CD14-positive monocyte (primary cell): ENCODE results near the gene ADRA2C. TPM values are rescaled to one million over a fixed set of nuclear protein-coding genes. Genes with fewer than 3 reads are reported as not detected.

ENCODE experiments used
- DNase-seq, 3 donors: peaks; one replicate each; pipeline ENCODE4 v3.0.0-alpha.2; 2011 to 2022
- H2AFZ ChIP-seq: 2 replicates; pipeline ENCODE4 v1.6.0; 2012; ENCODE audit warnings: mild to moderate bottlenecking, low read depth, low read length, inconsistent platforms; ENCODE audit not compliant: insufficient read depth, poor library complexity, severe bottlenecking
- H3K27ac ChIP-seq, 2 donors: 1 replicate in 1 of 2; 2 replicates in 1 of 2; pipeline ENCODE4 v1.5.1; 2012 to 2013; ENCODE audit warnings: low read length in 2 of 2, control low read depth in 1 of 2, inconsistent platforms in 1 of 2, low read depth in 1 of 2, mild to moderate bottlenecking in 1 of 2
- H3K27me3 ChIP-seq, 2 donors: one replicate each; pipeline versions ENCODE4 v1.6.0 to v1.6.1; 2011 to 2013; ENCODE audit warnings: low read length in 2 of 2; ENCODE audit not compliant: control insufficient read depth in 2 of 2, insufficient read depth in 2 of 2
- H3K36me3 ChIP-seq, 2 donors: replicated peaks in 1 of 2; 1 replicate in 1 of 2; 2 replicates in 1 of 2; pipeline versions ENCODE4 v1.5.1 to v1.6.1; 2012 to 2013; ENCODE audit warnings: low read length in 2 of 2, control low read depth in 1 of 2, inconsistent platforms in 1 of 2, mild to moderate bottlenecking in 1 of 2; ENCODE audit not compliant: insufficient read depth in 2 of 2, control insufficient read depth in 1 of 2
- H3K4me1 ChIP-seq, 2 donors: 1 replicate in 1 of 2; 2 replicates in 1 of 2; pipeline versions ENCODE4 v1.5.1 to v1.6.1; 2012 to 2013; ENCODE audit warnings: low read length in 2 of 2, control low read depth in 1 of 2, inconsistent platforms in 1 of 2, mild to moderate bottlenecking in 1 of 2, moderate library complexity in 1 of 2; ENCODE audit not compliant: insufficient read depth in 2 of 2, control insufficient read depth in 1 of 2
- H3K4me2 ChIP-seq: replicated peaks from 2 replicates; pipeline ENCODE3; 2012; ENCODE audit warnings: low read length, moderate library complexity, mild to moderate bottlenecking; ENCODE audit not compliant: poor library complexity, severe bottlenecking; ENCODE audit errors: extremely low read depth
- H3K4me3 ChIP-seq, 3 experiments: fragments of 200-600 bp in 1 of 3; sonication (generic) in 1 of 3; replicated peaks in 1 of 3; 1 replicate in 2 of 3; 2 replicates in 1 of 3; pipeline ENCODE4 v1.5.1; 2011 to 2013; ENCODE audit warnings: low read length in 3 of 3, mild to moderate bottlenecking in 3 of 3, control low read depth in 2 of 3, low read depth in 2 of 3, inconsistent platforms in 1 of 3, moderate library complexity in 1 of 3
- H3K79me2 ChIP-seq: 2 replicates; pipeline ENCODE4 v1.6.0; 2012; ENCODE audit warnings: mild to moderate bottlenecking, control low read depth, inconsistent platforms, low read length, moderate library complexity; ENCODE audit not compliant: insufficient read depth
- H3K9ac ChIP-seq: 2 replicates; pipeline ENCODE4 v1.6.0; 2017; ENCODE audit warnings: low read length, mild to moderate bottlenecking; ENCODE audit not compliant: insufficient read depth, poor library complexity, severe bottlenecking
- H3K9me3 ChIP-seq, 2 donors: replicated peaks in 1 of 2; 1 replicate in 1 of 2; 2 replicates in 1 of 2; pipeline versions ENCODE4 v1.5.1 to v1.6.1; 2012 to 2013; ENCODE audit warnings: low read length in 2 of 2, control low read depth in 1 of 2; ENCODE audit not compliant: control insufficient read depth in 1 of 2, insufficient read depth in 1 of 2
- H4K20me1 ChIP-seq: 2 replicates; pipeline ENCODE4 v1.6.0; 2012; ENCODE audit warnings: mild to moderate bottlenecking, low read length, control low read depth, moderate library complexity; ENCODE audit not compliant: insufficient read depth
- H3K27ac Mint-ChIP-seq, 7 donors: one replicate each; pipeline ENCODE4 v1.8.0; 2020; ENCODE audit warnings: mild to moderate bottlenecking in 7 of 7, mixed read lengths in 7 of 7, moderate library complexity in 6 of 7, inconsistent platforms in 2 of 7
- H3K27me3 Mint-ChIP-seq, 3 donors: one replicate each; pipeline ENCODE4 v1.8.0; 2021 to 2022; ENCODE audit warnings: low read depth in 3 of 3, mild to moderate bottlenecking in 3 of 3, mixed read lengths in 3 of 3, moderate library complexity in 3 of 3, inconsistent platforms in 1 of 3
- H3K36me3 Mint-ChIP-seq, 2 donors: one replicate each; pipeline ENCODE4 v1.8.0; 2020; ENCODE audit warnings: mixed read lengths in 2 of 2, inconsistent platforms in 1 of 2, mild to moderate bottlenecking in 1 of 2
- H3K4me1 Mint-ChIP-seq: one replicate; pipeline ENCODE4 v1.8.0; 2020; ENCODE audit warnings: mild to moderate bottlenecking, mixed read lengths
- H3K4me3 Mint-ChIP-seq, 2 donors: one replicate each; pipeline ENCODE4 v1.8.0; 2020; ENCODE audit warnings: mild to moderate bottlenecking in 2 of 2, mixed read lengths in 2 of 2, moderate library complexity in 1 of 2
- H3K9me3 Mint-ChIP-seq, 7 donors: one replicate each; pipeline ENCODE4 v1.8.0; 2020 to 2022; ENCODE audit warnings: mixed read lengths in 7 of 7, mild to moderate bottlenecking in 6 of 7, moderate library complexity in 6 of 7, inconsistent platforms in 2 of 7
- WGBS: methylation state at CpG from one replicate; pipeline ENCODE4 v1.1.5; 2013; ENCODE audit warnings: missing lambda C conversion rate; ENCODE audit not compliant: insufficient coverage; 5-methylcytosine and 5-hydroxymethylcytosine counted together
- intact Hi-C, 2 donors: fragments of 100-400 bp; cut with micrococcal nuclease; formaldehyde crosslinking; loops; one replicate each; pipeline versions ENCODE4 v1.15.0 to v1.15.1; 2023
- polyA plus RNA-seq, 3 donors: library from polyadenylated mRNA; depleted of rRNA in 1 of 3; unstranded in 2 of 3; stranded (reverse) in 1 of 3; fragments of 300-500 nt in 2 of 3; fragments of >200 nt in 1 of 3; fragmentation: Illumina TruSeq in 2 of 3; gene quantifications; 1 replicate in 2 of 3; 2 replicates in 1 of 3; pipeline ENCODE4 v1.2.3, GENCODE V29; 2012 to 2021
- TF ChIP-seq, protein P1 (sequence below): fragments of 200-600 bp; IDR thresholded peaks from one replicate; pipeline ENCODE4 v1.8.0; 2022; ENCODE audit warnings: antibody characterized with exemption, mild to moderate bottlenecking

ADRA2C gene
- polyA plus RNA-seq, 3 donors: not detected

DNA sequence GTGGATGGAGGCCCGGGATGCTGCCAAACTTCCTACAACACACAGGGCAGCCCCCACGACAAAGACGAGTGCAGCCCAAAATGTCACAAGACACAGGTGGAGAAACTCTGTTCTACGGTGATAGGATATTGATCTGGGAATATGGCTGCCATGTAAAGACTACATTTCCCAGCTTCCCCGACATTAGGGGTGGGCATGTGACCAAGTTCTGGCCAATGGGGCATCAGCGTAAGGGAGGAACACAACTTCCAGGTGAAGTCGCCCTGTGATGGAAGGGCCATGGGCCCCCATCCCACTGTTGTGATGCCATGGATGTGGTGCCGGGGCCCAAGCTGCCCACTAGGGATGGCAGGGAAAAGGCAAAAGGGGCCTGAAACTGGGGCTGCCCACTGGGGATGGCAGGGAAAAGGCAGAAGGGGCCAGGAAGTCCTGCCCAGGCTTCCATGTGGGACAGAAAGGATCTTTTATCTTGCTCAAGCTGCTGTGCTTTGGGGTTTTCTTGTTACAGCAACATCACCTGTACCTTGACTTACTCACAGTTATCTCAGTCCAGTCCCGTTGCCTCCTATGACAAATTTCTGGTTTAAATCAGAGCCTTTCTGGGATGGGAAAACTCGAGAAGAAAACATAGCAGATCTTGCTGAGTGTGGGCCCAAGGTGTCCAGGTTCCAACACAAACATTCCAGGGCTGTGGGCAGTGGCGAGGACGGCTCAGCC lies 9.7 kb upstream of the ADRA2C start:
- DNase-seq: no peak
- Mint-ChIP-seq H3K9me3 (peaks cover 0 to 11% (median 2%) of the 10 kb centered on the region in 7 donors), H3K4me3 (no peak overlapping the region), H3K27ac (no peak overlapping the region), H3K4me1 (no peaks in the 10 kb centered on the region), H3K27me3 (peaks cover 5 to 12% (median 6%) of the 10 kb centered on the region in 3 donors), H3K36me3 (no peaks in the 10 kb centered on the region)
- H3K4me2 ChIP-seq: no peak overlapping the region
- WGBS: 87% methylated on average over 8 of the region's 12 CpGs
- H4K20me1 ChIP-seq: no peaks in the 10 kb centered on the region
- H3K4me3 ChIP-seq: no peak overlapping the region
- intact Hi-C loops: no loop called here
- TF ChIP-seq, protein P1, sequence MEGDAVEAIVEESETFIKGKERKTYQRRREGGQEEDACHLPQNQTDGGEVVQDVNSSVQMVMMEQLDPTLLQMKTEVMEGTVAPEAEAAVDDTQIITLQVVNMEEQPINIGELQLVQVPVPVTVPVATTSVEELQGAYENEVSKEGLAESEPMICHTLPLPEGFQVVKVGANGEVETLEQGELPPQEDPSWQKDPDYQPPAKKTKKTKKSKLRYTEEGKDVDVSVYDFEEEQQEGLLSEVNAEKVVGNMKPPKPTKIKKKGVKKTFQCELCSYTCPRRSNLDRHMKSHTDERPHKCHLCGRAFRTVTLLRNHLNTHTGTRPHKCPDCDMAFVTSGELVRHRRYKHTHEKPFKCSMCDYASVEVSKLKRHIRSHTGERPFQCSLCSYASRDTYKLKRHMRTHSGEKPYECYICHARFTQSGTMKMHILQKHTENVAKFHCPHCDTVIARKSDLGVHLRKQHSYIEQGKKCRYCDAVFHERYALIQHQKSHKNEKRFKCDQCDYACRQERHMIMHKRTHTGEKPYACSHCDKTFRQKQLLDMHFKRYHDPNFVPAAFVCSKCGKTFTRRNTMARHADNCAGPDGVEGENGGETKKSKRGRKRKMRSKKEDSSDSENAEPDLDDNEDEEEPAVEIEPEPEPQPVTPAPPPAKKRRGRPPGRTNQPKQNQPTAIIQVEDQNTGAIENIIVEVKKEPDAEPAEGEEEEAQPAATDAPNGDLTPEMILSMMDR: no peak
- H2AFZ ChIP-seq: no peak overlapping the region
- H3K27me3 ChIP-seq: no peaks in the 10 kb centered on the region
- no peaks in the 10 kb centered on the region for H3K36me3 ChIP-seq
- H3K27ac ChIP-seq: no peak overlapping the region
- no peak overlapping the region for H3K9ac ChIP-seq
- no peaks in the 10 kb centered on the region for H3K79me2 ChIP-seq
- H3K9me3 ChIP-seq: no peaks in the 10 kb centered on the region
- H3K4me1 ChIP-seq: no peaks in the 10 kb centered on the region

DNA sequence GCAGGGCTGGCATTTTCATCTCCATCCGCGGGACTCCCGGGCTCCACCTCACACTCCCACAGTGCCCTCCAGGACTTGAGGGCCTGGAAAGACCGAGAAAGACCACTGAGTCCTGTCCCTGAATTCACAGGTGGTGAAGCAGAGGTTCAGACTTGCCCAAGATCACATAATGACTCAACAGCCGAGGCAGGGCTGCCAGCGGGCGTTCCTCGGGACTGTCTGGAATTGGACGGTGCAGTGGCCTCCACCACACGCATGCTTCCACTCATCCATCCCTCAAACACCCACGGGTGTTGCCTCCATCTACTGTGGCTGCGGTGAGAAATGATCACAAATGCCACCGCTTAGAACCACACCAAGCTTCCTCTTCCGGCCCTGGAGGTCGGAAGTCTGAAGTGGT lies 6.9 kb upstream of the ADRA2C start:
- Mint-ChIP-seq H3K4me3 (no peak overlapping the region), H3K4me1 (no peaks in the 10 kb centered on the region), H3K36me3 (no peaks in the 10 kb centered on the region), H3K9me3 (peaks cover 0 to 11% (median 2%) of the 10 kb centered on the region in 7 donors), H3K27ac (no peak overlapping the region), H3K27me3 (peaks cover 12 to 19% (median 18%) of the 10 kb centered on the region in 3 donors)
- no peaks in the 10 kb centered on the region for H4K20me1 ChIP-seq
- TF ChIP-seq, protein P1: no peak
- H3K79me2 ChIP-seq: no peaks in the 10 kb centered on the region
- no peak overlapping the region for H3K4me2 ChIP-seq
- no peaks in the 10 kb centered on the region for H3K4me1 ChIP-seq
- intact Hi-C loops: no loop called here
- no peak overlapping the region for H2AFZ ChIP-seq
- H3K4me3 ChIP-seq: no peak overlapping the region
- H3K9me3 ChIP-seq: no peaks in the 10 kb centered on the region
- H3K27ac ChIP-seq: no peak overlapping the region
- no peak for DNase-seq
- H3K9ac ChIP-seq: no peak overlapping the region
- no peaks in the 10 kb centered on the region for H3K36me3 ChIP-seq
- 80% methylated on average over 15 of the region's 15 CpGs for WGBS
- H3K27me3 ChIP-seq: peaks cover 0 to 7% of the 10 kb centered on the region in 2 donors
